GM12878 (cell line): Measurements from ENCODE around the gene OCLN. TPM values are rescaled to one million over a fixed set of nuclear protein-coding genes. Genes with fewer than 3 reads are reported as not detected.

Experiments used
- ATAC-seq: fragments of 200-7000 bp; cut with Tn5 transposase; 3 replicates; pipeline ENCODE4 v1.9.1; 2020; ENCODE audit warnings: mild to moderate bottlenecking, moderate library complexity
- BruUV-seq: library from RNA; stranded (reverse); fragments of 400-500 nt; replicated peaks from 2 replicates; lab custom pipeline; 2021; lab: Mats Ljungman, UMichigan
- CTCF ChIA-PET: fragments of 300-600 bp; sonication (Branson Sonifier 250); formaldehyde crosslinking; extraction: SDS; loops from one replicate; lab custom pipeline; 2021; ENCODE audit warnings: inconsistent platforms; lab: Yijun Ruan, JAX
- POLR2A ChIA-PET: fragments of 350-600 bp; formaldehyde crosslinking; extraction: SDS; loops from one replicate; lab custom pipeline; 2021; ENCODE audit warnings: inconsistent platforms; lab: Charles Lee
- RAD21 ChIA-PET: fragments of 300-600 bp; sonication (Branson Sonifier 250); formaldehyde crosslinking; loops from one replicate; lab custom pipeline; 2023; ENCODE audit warnings: antibody characterized with exemption; ENCODE audit not compliant: unreplicated experiment; lab: Charles Lee
- SMC1A ChIA-PET: fragments of 300-600 bp; sonication (Branson Sonifier 250); formaldehyde crosslinking; loops from one replicate; lab custom pipeline; 2023; ENCODE audit not compliant: unreplicated experiment, uncharacterized antibody; lab: Charles Lee
- DNase-seq: peaks from one replicate; pipeline ENCODE4 v3.0.0-alpha.2; 2011; ENCODE audit warnings: low read depth, low spot score
- FAIRE-seq: peaks from 3 replicates; lab custom pipeline; 2011; peaks lifted over from hg19 to GRCh38; lab: Jason Lieb, UNC
- H2AFZ ChIP-seq: 2 replicates; pipeline ENCODE4 v1.6.0; 2011; ENCODE audit warnings: low read depth, low read length, control low read depth; ENCODE audit not compliant: control insufficient read depth
- H3K27ac ChIP-seq: 2 replicates; pipeline ENCODE4 v1.5.1; 2011; ENCODE audit warnings: control low read depth; ENCODE audit not compliant: control insufficient read depth, insufficient read depth
- H3K27me3 ChIP-seq, 2 experiments: replicated peaks in 1 of 2; 2 replicates each; pipeline versions ENCODE4 v1.6.0 to v1.6.1; 2011; ENCODE audit warnings: low read length in 1 of 2; ENCODE audit not compliant: control insufficient read depth in 2 of 2, insufficient read depth in 2 of 2
- H3K36me3 ChIP-seq, 2 experiments: 2 replicates each; pipeline ENCODE4 v1.5.1; 2011; ENCODE audit warnings: low read length in 1 of 2; ENCODE audit not compliant: control insufficient read depth in 2 of 2, insufficient read depth in 2 of 2
- H3K4me1 ChIP-seq: 2 replicates; pipeline ENCODE4 v1.6.1; 2011; ENCODE audit warnings: mild to moderate bottlenecking, low read length, moderate library complexity, mixed read lengths; ENCODE audit not compliant: control insufficient read depth, insufficient read depth
- H3K4me2 ChIP-seq: 2 replicates; pipeline ENCODE4 v1.6.0; 2011; ENCODE audit warnings: control low read depth; ENCODE audit not compliant: control insufficient read depth, insufficient read depth
- H3K4me3 ChIP-seq: fragments of 200-600 bp; sonication (generic); 2 replicates; pipeline ENCODE4 v1.5.1; 2016
- H3K79me2 ChIP-seq: 2 replicates; pipeline ENCODE4 v1.6.0; 2011; ENCODE audit warnings: low read length; ENCODE audit not compliant: control insufficient read depth, insufficient read depth
- H3K9ac ChIP-seq: 2 replicates; pipeline ENCODE4 v1.8.0; 2011; ENCODE audit warnings: low read length, control low read depth, mixed read lengths; ENCODE audit not compliant: control insufficient read depth, insufficient read depth
- H3K9me3 ChIP-seq: replicated peaks from 3 replicates; pipeline ENCODE4 v1.5.1; 2011; ENCODE audit warnings: mild to moderate bottlenecking, low read length; ENCODE audit not compliant: control insufficient read depth, insufficient read depth
- H4K20me1 ChIP-seq: 2 replicates; pipeline ENCODE4 v1.6.0; 2011; ENCODE audit not compliant: control insufficient read depth, insufficient read depth
- MYC ChIP-seq: IDR thresholded peaks from 2 replicates; pipeline ENCODE4 v1.6.1; 2011; ENCODE audit warnings: mild to moderate bottlenecking, low read length, moderate library complexity, inconsistent platforms; ENCODE audit not compliant: insufficient read depth, insufficient replicate concordance, insufficient read length, severe bottlenecking
- NRF1 ChIP-seq: conservative IDR thresholded peaks from 2 replicates; pipeline ENCODE4 v1.6.1; 2011; ENCODE audit warnings: mild to moderate bottlenecking, low read depth, low read length, improper control_type of control experiment
- ZSCAN29 ChIP-seq: fragments of 450-650 bp; IDR thresholded peaks from 2 replicates; pipeline ENCODE4 v1.6.1; 2017; ENCODE audit warnings: mild to moderate bottlenecking, moderate library complexity
- WGBS: methylation state at CpG from one replicate; pipeline ENCODE4 v1.1.6; 2016; ENCODE audit warnings: low lambda C conversion rate; ENCODE audit not compliant: insufficient replicate concordance, insufficient coverage; ENCODE audit errors: missing lambda C conversion rate; 5-methylcytosine and 5-hydroxymethylcytosine counted together
- in situ Hi-C: fragments of 300-500 bp; cut with MboI; formaldehyde crosslinking; loops from 9 replicates; pipeline ENCODE4 v1.14.3; 2018; ENCODE audit warnings: mixed read lengths
- intact Hi-C: fragments of 100-400 bp; cut with micrococcal nuclease; formaldehyde crosslinking; loops from one replicate; pipeline ENCODE4 v1.14.2; 2022; ENCODE audit not compliant: unreplicated experiment
- polyA plus RNA-seq, 11 experiments: library from polyadenylated mRNA; depleted of rRNA in 4 of 11; unstranded in 6 of 11; stranded (reverse) in 5 of 11; fragments of >200 nt; fragmentation: Nextera tagmentation in 4 of 11; fragmentation: Illumina TruSeq in 1 of 11; extraction: Ambion mirVana in 4 of 11; extraction: Trizol in 1 of 11; gene quantifications; 1 replicate in 1 of 11; 2 replicates in 10 of 11; pipeline versions ENCODE4 v1.2.1 to v1.2.3, GENCODE V29; 2011 to 2016; ENCODE audit warnings: inconsistent platforms in 2 of 11, missing spikeins in 2 of 11, low read depth in 1 of 11
- total RNA-seq, 4 experiments: library from RNA; depleted of rRNA in 3 of 4; stranded (reverse); fragments of >200 nt in 3 of 4; fragmentation: Illumina TruSeq in 1 of 4; extraction: Trizol in 1 of 4; gene quantifications; 2 replicates each; pipeline versions ENCODE4 v1.2.1 to v1.2.3, GENCODE V29; 2013 to 2021
- TF ChIP-seq, protein P1 (sequence below): fragments of 450-650 bp; IDR thresholded peaks from 2 replicates; pipeline ENCODE4 v1.6.1; 2017; ENCODE audit warnings: mild to moderate bottlenecking
- TF ChIP-seq, protein P2 (sequence below): fragments of 450-650 bp; IDR thresholded peaks from 2 replicates; pipeline ENCODE4 v1.6.1; 2018; ENCODE audit warnings: mild to moderate bottlenecking, low read depth, moderate library complexity; ENCODE audit not compliant: partially characterized antibody
- TF ChIP-seq, protein P3 (sequence below): fragments of 450-650 bp; IDR thresholded peaks from 2 replicates; pipeline ENCODE4 v1.6.1; 2017; ENCODE audit warnings: mild to moderate bottlenecking, low read depth, inconsistent platforms; ENCODE audit not compliant: poor library complexity, severe bottlenecking
- TF ChIP-seq, protein P4 (sequence below): fragments of 450-650 bp; formaldehyde crosslinking; IDR thresholded peaks from 2 replicates; pipeline ENCODE4 v1.4.0; 2022; ENCODE audit warnings: mild to moderate bottlenecking, moderate library complexity
- TF ChIP-seq, protein P5 (sequence below): fragments of 450-650 bp; IDR thresholded peaks from 2 replicates; pipeline ENCODE4 v1.6.1; 2016; ENCODE audit warnings: mild to moderate bottlenecking

The OCLN gene
- total and polyA plus RNA-seq, 10 of the 15 experiments (the other 5 are each of a cell fraction or from before 2014, with no cell fraction given): 2.0 to 26.5 (median 17.0) TPM

DNA sequence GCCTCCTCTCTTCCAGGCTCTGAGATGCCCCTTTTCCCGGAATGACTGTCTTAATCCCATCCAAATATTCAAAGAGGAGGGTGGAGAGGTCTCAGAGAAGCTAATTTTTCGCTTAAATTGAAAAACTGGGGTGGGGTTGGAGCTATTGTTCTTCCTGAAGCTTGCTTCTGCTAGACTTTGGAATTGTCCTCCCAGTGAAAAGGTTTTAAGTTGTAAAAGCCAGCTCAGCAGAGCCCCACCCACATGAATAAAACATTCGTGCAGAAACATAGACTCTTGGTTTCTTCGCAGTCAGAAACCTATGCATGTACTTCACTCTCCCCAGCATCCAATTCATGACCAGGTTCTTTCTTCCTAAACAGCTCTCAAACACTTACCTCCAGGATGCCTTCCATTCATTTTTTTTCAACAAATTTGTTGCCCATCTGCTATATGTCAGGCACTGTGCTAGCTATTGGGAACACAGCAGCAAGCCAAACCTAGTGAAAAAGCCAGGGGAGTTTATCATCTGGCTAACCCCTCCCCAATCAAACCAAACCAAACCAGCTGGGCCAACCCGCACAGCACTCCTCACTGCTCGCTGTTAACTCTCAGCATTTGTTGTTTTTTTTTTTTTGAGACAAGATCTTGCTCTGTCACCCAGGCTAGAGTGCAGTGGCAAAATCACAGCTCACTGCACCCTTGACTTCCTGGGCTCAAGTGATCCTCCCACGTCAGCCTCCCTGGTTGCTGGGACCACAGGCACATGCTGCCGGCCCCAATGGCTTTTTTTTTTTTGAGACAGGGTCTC is 37.9 kb upstream of the OCLN start:
- no TSS peak for BruUV-seq
- 43% methylated on average over 8 of the region's 8 CpGs for WGBS
- no peak for FAIRE-seq
- Histone ChIP-seq H3K9ac (no peak overlapping the region), H3K27ac (no peak overlapping the region), H3K4me1 (no peaks in the 10 kb centered on the region), H3K79me2 (no peaks in the 10 kb centered on the region), H3K4me2 (no peak overlapping the region), H3K9me3 (no peaks in the 10 kb centered on the region), H3K27me3 (no peaks in the 10 kb centered on the region), H3K36me3 (no peaks in the 10 kb centered on the region), H4K20me1 (no peaks in the 10 kb centered on the region), H3K4me3 (no peak overlapping the region), H2AFZ (peak overlapping the region; percentile 39)
- CTCF ChIA-PET: no interaction called here
- SMC1A ChIA-PET: no interaction called here
- in situ Hi-C loops: no loop called here
- intact Hi-C loops: no loop called here
- RAD21 ChIA-PET: no interaction called here
- no peak for DNase-seq
- POLR2A ChIA-PET: interaction anchor here (1.2 kb wide), 1 partner anchor 15 kb away, joined by 3 read pairs; no protein-coding TSS in a partner anchor
- ATAC-seq: no peak
- TF ChIP-seq, protein P1, sequence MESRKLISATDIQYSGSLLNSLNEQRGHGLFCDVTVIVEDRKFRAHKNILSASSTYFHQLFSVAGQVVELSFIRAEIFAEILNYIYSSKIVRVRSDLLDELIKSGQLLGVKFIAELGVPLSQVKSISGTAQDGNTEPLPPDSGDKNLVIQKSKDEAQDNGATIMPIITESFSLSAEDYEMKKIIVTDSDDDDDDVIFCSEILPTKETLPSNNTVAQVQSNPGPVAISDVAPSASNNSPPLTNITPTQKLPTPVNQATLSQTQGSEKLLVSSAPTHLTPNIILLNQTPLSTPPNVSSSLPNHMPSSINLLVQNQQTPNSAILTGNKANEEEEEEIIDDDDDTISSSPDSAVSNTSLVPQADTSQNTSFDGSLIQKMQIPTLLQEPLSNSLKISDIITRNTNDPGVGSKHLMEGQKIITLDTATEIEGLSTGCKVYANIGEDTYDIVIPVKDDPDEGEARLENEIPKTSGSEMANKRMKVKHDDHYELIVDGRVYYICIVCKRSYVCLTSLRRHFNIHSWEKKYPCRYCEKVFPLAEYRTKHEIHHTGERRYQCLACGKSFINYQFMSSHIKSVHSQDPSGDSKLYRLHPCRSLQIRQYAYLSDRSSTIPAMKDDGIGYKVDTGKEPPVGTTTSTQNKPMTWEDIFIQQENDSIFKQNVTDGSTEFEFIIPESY: no peak
- TF ChIP-seq MYC (no peak), ZSCAN29 (no peak), NRF1 (no peak)
- TF ChIP-seq, protein P2, sequence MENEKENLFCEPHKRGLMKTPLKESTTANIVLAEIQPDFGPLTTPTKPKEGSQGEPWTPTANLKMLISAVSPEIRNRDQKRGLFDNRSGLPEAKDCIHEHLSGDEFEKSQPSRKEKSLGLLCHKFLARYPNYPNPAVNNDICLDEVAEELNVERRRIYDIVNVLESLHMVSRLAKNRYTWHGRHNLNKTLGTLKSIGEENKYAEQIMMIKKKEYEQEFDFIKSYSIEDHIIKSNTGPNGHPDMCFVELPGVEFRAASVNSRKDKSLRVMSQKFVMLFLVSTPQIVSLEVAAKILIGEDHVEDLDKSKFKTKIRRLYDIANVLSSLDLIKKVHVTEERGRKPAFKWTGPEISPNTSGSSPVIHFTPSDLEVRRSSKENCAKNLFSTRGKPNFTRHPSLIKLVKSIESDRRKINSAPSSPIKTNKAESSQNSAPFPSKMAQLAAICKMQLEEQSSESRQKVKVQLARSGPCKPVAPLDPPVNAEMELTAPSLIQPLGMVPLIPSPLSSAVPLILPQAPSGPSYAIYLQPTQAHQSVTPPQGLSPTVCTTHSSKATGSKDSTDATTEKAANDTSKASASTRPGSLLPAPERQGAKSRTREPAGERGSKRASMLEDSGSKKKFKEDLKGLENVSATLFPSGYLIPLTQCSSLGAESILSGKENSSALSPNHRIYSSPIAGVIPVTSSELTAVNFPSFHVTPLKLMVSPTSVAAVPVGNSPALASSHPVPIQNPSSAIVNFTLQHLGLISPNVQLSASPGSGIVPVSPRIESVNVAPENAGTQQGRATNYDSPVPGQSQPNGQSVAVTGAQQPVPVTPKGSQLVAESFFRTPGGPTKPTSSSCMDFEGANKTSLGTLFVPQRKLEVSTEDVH: no peak
- TF ChIP-seq, protein P3, sequence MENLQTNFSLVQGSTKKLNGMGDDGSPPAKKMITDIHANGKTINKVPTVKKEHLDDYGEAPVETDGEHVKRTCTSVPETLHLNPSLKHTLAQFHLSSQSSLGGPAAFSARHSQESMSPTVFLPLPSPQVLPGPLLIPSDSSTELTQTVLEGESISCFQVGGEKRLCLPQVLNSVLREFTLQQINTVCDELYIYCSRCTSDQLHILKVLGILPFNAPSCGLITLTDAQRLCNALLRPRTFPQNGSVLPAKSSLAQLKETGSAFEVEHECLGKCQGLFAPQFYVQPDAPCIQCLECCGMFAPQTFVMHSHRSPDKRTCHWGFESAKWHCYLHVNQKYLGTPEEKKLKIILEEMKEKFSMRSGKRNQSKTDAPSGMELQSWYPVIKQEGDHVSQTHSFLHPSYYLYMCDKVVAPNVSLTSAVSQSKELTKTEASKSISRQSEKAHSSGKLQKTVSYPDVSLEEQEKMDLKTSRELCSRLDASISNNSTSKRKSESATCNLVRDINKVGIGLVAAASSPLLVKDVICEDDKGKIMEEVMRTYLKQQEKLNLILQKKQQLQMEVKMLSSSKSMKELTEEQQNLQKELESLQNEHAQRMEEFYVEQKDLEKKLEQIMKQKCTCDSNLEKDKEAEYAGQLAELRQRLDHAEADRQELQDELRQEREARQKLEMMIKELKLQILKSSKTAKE: no peak
- TF ChIP-seq, protein P4, sequence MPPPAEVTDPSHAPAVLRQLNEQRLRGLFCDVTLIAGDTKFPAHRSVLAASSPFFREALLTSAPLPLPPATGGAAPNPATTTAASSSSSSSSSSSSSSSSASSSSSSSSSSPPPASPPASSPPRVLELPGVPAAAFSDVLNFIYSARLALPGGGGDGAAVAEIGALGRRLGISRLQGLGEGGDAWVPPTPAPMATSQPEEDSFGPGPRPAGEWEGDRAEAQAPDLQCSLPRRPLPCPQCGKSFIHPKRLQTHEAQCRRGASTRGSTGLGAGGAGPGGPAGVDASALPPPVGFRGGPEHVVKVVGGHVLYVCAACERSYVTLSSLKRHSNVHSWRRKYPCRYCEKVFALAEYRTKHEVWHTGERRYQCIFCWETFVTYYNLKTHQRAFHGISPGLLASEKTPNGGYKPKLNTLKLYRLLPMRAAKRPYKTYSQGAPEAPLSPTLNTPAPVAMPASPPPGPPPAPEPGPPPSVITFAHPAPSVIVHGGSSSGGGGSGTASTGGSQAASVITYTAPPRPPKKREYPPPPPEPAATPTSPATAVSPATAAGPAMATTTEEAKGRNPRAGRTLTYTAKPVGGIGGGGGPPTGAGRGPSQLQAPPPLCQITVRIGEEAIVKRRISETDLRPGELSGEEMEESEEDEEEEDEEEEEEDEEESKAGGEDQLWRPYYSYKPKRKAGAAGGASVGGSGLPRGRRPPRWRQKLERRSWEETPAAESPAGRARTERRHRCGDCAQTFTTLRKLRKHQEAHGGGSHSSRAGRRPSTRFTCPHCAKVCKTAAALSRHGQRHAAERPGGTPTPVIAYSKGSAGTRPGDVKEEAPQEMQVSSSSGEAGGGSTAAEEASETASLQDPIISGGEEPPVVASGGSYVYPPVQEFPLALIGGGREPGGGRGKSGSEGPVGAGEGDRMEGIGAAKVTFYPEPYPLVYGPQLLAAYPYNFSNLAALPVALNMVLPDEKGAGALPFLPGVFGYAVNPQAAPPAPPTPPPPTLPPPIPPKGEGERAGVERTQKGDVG (CRISPR knock-in tag): no peak
- TF ChIP-seq, protein P5, sequence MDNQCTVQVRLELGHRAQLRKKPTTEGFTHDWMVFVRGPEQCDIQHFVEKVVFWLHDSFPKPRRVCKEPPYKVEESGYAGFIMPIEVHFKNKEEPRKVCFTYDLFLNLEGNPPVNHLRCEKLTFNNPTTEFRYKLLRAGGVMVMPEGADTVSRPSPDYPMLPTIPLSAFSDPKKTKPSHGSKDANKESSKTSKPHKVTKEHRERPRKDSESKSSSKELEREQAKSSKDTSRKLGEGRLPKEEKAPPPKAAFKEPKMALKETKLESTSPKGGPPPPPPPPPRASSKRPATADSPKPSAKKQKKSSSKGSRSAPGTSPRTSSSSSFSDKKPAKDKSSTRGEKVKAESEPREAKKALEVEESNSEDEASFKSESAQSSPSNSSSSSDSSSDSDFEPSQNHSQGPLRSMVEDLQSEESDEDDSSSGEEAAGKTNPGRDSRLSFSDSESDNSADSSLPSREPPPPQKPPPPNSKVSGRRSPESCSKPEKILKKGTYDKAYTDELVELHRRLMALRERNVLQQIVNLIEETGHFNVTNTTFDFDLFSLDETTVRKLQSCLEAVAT: no peak
